ENCODE results near the gene OSBPL1A.
"Not testable (repeated sequence)": the region's sequence is repeated elsewhere in the genome, so short reads cannot be mapped to it uniquely, and the experiment has no call there.

The OSBPL1A gene

DNA sequence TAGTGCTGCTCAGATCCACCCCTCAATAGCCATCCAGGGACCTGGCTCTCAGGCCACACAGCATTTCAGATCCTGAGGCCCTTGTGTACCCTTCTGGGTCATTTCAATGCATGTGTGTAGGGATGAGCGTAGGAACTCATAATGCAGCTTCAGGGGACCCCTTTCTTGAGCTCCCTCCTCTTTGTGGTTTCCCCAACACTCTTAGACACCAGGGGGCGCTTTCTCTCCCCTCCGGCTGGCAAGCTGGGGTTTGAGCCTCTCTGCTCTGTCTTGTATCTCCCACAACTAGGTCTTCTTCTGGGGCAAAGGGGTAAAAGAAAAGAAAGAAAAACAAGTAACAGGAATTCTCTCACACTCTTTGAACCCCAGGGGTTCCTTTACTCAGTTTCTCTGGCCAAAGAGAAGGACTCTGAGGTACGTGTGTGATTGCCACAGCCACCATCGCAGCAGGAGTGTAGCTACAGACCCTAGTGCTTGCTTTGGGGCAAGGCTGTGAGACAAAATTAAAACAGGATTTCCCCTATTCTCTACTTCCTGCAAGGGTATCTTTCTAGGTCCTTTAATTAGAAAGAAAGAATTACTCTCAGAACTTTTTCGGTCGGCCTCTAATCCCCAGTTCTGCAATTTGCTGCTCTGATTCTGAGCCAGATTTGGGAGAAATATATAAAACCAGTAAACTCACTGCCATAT is 220.8 kb downstream of the OSBPL1A start:
- DNase-seq, result peak; percentile 61

GRCh38 chr18:24173997-24174396 is 223.6 kb downstream of the OSBPL1A start:
- no peak for DNase-seq

DNA sequence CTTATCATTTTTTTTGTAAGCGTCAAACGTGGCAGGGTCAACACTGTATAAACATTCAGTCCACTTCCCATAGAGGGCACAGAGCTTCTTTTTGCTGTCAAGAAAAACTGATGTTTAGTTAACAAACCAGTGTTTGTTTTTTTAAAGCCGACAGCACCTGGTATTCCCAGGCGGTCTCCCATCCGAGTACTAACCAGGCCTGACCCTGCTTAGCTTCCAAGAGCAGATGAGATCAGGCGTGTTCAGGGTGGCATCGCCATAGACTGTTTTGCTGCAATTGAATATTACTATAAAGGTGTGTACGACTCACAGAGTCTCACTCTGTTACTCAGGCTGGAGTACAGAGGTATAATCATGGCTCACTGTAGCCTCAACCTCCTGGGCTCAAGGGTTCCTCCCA is 227.3 kb downstream of the OSBPL1A start:
- no peak for DNase-seq

- DNase-seq, result no peak
Measured at GRCh38 chr18:24168496-24168895, 229.1 kb downstream of the OSBPL1A start.

- no peak for DNase-seq
Measured at GRCh38 chr18:24161304-24161703, 236.3 kb downstream of the OSBPL1A start.

DNA sequence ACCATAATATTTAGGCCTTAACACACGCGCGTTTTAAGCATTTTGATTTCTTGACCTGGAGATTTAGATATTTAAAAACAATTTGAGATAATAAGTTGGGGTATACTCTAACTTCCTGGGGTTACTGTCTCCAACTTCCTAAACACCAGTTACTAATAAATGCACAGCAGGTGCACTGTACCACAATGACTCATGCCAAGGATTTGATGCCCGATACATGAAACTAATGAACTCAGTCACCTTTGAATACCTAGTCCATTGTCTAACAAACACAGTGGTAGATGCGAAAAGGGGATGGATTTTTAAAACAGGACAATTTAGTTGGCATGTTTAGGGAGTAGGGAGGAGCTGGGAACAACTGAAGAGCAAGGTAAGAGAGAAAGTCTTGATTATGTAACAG is 237.5 kb downstream of the OSBPL1A start:
- no peak for DNase-seq

- no peak for DNase-seq
Measured at GRCh38 chr18:24157855-24158254, 239.8 kb downstream of the OSBPL1A start.

DNA sequence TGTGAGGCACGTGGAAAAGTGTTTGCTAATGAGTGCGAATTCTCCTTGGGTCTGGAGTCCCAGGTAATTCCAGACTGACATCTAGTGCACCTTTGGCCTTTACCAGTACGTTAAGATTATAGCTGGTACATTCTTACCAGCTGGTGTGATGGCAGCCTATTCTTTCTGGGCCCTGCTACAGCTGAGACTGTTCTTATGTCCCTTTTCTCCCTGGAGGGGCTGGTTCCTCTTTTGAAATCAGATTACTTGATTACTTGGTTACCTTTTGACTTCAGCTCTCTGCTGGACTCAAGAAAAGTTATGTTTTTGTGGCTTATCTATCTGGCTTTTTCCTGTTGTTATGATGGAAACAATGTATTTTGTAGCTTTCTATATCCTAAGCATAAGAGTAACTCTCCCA is 244.2 kb downstream of the OSBPL1A start:
- no peak for DNase-seq

- not testable (repeated sequence) for DNase-seq
Measured at GRCh38 chr18:24149591-24149990, 248.0 kb downstream of the OSBPL1A start.

DNA sequence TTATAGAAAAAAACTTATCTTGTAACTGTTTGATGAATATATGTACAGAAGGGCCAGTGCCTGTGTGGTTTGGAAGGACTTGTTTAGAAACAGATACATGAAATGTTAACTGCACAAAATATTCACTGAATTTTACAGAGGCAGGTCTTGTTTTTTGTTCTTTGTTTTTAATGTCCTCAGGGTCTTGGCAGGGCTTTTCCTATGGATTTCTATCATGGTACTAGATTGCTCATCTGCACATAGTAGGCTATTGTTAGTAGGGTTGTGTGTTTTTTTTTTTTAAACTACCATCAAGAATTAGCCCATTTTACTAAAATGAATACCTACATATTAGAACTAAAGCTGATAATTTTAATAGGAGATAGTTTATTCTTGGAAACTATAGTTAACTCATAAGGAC is 255.2 kb downstream of the OSBPL1A start:
- DNase-seq, result no peak

- DNase-seq, result no peak
Measured at GRCh38 chr18:24140697-24141096, 256.9 kb downstream of the OSBPL1A start.

DNA sequence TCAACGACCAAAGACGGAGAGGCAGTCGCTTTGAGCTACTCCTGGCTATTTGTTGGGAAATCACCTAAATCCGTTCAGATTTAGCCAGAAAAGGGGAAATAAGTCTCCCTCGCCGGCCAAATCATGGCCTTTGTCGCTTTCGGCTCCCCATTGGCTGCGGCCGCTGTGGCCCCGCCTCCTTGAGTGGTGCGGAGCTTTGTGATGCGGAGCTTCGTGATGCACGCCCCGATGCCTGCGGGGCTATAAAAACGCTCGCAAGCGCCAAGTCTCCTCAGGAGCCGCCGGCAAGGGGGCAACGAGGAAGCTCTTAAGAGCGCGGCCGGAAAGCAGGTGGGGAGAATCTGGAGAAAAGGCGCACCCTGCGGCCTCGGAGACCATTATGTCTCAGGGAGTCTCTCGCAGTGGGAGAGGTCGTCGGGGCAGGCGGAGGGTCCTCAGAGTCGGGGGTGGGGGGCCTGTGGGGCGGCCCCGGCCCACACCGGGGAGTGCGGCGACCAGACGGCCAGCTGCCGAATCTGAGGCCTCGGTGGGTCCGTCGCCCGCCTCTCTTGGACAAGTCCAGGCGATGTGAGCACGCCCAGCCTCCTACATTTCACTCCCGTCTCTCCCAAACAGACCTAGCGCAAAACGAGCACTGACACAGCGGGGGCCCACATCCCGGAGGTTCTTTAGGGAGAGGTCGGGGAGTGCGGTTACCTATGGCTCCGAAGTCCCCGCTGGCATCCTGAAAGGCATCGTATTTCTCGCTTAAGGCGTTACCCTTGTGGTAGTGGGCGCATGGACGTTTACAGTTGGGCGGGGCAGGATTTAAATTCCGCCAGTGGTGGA is 258.6 kb downstream of the OSBPL1A start, which contains the start of gene CABYR:
Gene CABYR (plus strand): TSS at position 274 of the 828 bp plus-strand sequence. CDS start 4,053 bp downstream, outside the sequence.
- DNase-seq, result peak; percentile 84

- DNase-seq, result no peak
Measured at GRCh38 chr18:24138409-24138788, 259.2 kb downstream of the OSBPL1A start.

GRCh38 chr18:24136967-24137373 is 260.7 kb downstream of the OSBPL1A start:
- DNase-seq, result no peak

- DNase-seq, result no peak
Measured at GRCh38 chr18:24130494-24130893, 267.1 kb downstream of the OSBPL1A start.

GRCh38 chr18:24128700-24129099 is 268.9 kb downstream of the OSBPL1A start:
- DNase-seq, result no peak

GRCh38 chr18:24127735-24128134 is 269.9 kb downstream of the OSBPL1A start:
- DNase-seq, result no peak

GRCh38 chr18:24126155-24126961 is 271.3 kb downstream of the OSBPL1A start:
- DNase-seq, result no peak

- no peak for DNase-seq
Measured at GRCh38 chr18:24121625-24122024, 276.0 kb downstream of the OSBPL1A start.

DNA sequence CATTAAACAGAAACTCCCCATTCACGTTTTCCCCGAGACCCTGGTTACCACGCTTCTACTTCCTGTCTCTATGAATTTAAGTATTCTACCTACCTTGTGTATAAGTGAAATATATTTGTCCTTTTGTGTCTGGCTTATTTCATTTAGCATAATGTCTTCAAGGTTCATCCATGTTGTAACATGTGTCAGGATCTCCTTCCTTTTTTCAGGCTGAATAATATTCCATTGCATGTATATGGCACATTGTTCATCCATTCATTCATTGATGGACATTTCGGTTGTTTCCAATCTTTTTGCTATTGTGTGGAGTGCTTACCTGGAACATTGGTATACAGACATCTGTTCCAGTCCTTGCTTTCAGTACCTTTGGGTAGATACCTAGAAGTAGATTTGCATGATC is 276.9 kb downstream of the OSBPL1A start:
- DNase-seq, result no peak

- peak; percentile 71 for DNase-seq
Measured at GRCh38 chr18:24118750-24119577, 278.7 kb downstream of the OSBPL1A start.

GRCh38 chr18:24115628-24116027 is 282.0 kb downstream of the OSBPL1A start:
- DNase-seq, result no peak

All from retina (tissue), 1 donor.